ENCODE results near the gene KANK4.

The KANK4 gene

GRCh38 chr1:62208970-62209369 is 110.3 kb downstream of the KANK4 start:
- Histone ChIP-seq H3K79me2 (ENCODE audit: insufficient read depth, low read length) (no peaks in the 10 kb centered on the region), H3F3A (ENCODE audit: low read depth) (no peaks in the 10 kb centered on the region), H3K4me1 (ENCODE audit: insufficient read depth, low read length, poor library complexity, severe bottlenecking) (peaks cover 7% of the 10 kb centered on the region), H3K4me2 (ENCODE audit: low read depth, low read length, poor library complexity, severe bottlenecking) (no peak overlapping the region), H3K9me2 (replicated peaks; ENCODE audit: low read depth, low read length) (no peaks in the 10 kb centered on the region), H2AFZ (ENCODE audit: low read length) (no peak overlapping the region), H3K9me3 (ENCODE audit: insufficient read depth, low read depth, low read length) (peaks cover 8% of the 10 kb centered on the region; the same call in 1 of the 2 replicates), H4K20me1 (ENCODE audit: insufficient read depth, low read length, poor library complexity, severe bottlenecking) (no peaks in the 10 kb centered on the region), H3K9ac (ENCODE audit: low read depth, low read length, poor library complexity, severe bottlenecking) (no peak overlapping the region), H3K36me3 (ENCODE audit: insufficient read depth, low read length) (no peaks in the 10 kb centered on the region), H3K27me3 (ENCODE audit: insufficient read depth, low read length, poor library complexity, severe bottlenecking) (no peaks in the 10 kb centered on the region), H3K4me3 (ENCODE audit: low read length, poor library complexity, severe bottlenecking) (no peak overlapping the region)
- TF ChIP-seq CTCF (conservative IDR thresholded peaks at IDR 0.05; ENCODE audit: low read length) (no peak), EZH2phosphoT487 (IDR thresholded peaks at IDR 0.05; ENCODE audit: borderline replicate concordance) (no peak)

- Histone ChIP-seq H3K79me2 (ENCODE audit: insufficient read depth, low read length) (no peaks in the 10 kb centered on the region), H3K4me2 (ENCODE audit: low read depth, low read length, poor library complexity, severe bottlenecking) (no peak overlapping the region), H3K9me3 (ENCODE audit: insufficient read depth, low read depth, low read length) (peaks cover 8% of the 10 kb centered on the region; the same call in 1 of the 2 replicates), H3K9ac (ENCODE audit: low read depth, low read length, poor library complexity, severe bottlenecking) (no peak overlapping the region), H3F3A (ENCODE audit: low read depth) (no peaks in the 10 kb centered on the region), H2AFZ (ENCODE audit: low read length) (no peak overlapping the region), H4K20me1 (ENCODE audit: insufficient read depth, low read length, poor library complexity, severe bottlenecking) (no peaks in the 10 kb centered on the region), H3K9me2 (replicated peaks; ENCODE audit: low read depth, low read length) (no peaks in the 10 kb centered on the region), H3K4me1 (ENCODE audit: insufficient read depth, low read length, poor library complexity, severe bottlenecking) (peaks cover 7% of the 10 kb centered on the region), H3K36me3 (ENCODE audit: insufficient read depth, low read length) (no peaks in the 10 kb centered on the region), H3K4me3 (ENCODE audit: low read length, poor library complexity, severe bottlenecking) (no peak overlapping the region), H3K27me3 (ENCODE audit: insufficient read depth, low read length, poor library complexity, severe bottlenecking) (no peaks in the 10 kb centered on the region)
- TF ChIP-seq EZH2phosphoT487 (IDR thresholded peaks at IDR 0.05; ENCODE audit: borderline replicate concordance) (no peak), CTCF (conservative IDR thresholded peaks at IDR 0.05; ENCODE audit: low read length) (no peak)
Observed at GRCh38 chr1:62208087-62208486, 111.1 kb downstream of the KANK4 start.

- no peak overlapping the region for H2AFZ ChIP-seq (ENCODE audit: low read length)
- H3K4me2 ChIP-seq (ENCODE audit: low read depth, low read length, poor library complexity, severe bottlenecking): no peak overlapping the region
- no peaks in the 10 kb centered on the region for H3K79me2 ChIP-seq (ENCODE audit: insufficient read depth, low read length)
- no peaks in the 10 kb centered on the region for H3K27me3 ChIP-seq (ENCODE audit: insufficient read depth, low read length, poor library complexity, severe bottlenecking)
- peaks cover 7% of the 10 kb centered on the region for H3K4me1 ChIP-seq (ENCODE audit: insufficient read depth, low read length, poor library complexity, severe bottlenecking)
- no peaks in the 10 kb centered on the region for H3K9me2 ChIP-seq (replicated peaks; ENCODE audit: low read depth, low read length)
- no peak overlapping the region for H3K9ac ChIP-seq (ENCODE audit: low read depth, low read length, poor library complexity, severe bottlenecking)
- no peaks in the 10 kb centered on the region for H3F3A ChIP-seq (ENCODE audit: low read depth)
- peaks cover 7% of the 10 kb centered on the region; the same call in 1 of the 2 replicates for H3K9me3 ChIP-seq (ENCODE audit: insufficient read depth, low read depth, low read length)
- no peaks in the 10 kb centered on the region for H4K20me1 ChIP-seq (ENCODE audit: insufficient read depth, low read length, poor library complexity, severe bottlenecking)
- no peak overlapping the region for H3K4me3 ChIP-seq (ENCODE audit: low read length, poor library complexity, severe bottlenecking)
- no peaks in the 10 kb centered on the region for H3K36me3 ChIP-seq (ENCODE audit: insufficient read depth, low read length)
- TF ChIP-seq CTCF (conservative IDR thresholded peaks at IDR 0.05; ENCODE audit: low read length) (no peak), EZH2phosphoT487 (IDR thresholded peaks at IDR 0.05; ENCODE audit: borderline replicate concordance) (no peak)
Observed at GRCh38 chr1:62207187-62207586, 112.0 kb downstream of the KANK4 start.

Data from Loucy (cell line).